OCI-LY1 (cell line): ENCODE measurements around the gene COL4A4.

Experiments
- H2AFZ ChIP-seq: fragments of 200-600 bp; sonication (generic), shearing (Covaris generic); 2 replicates; pipeline ENCODE4 v1.6.0; 2014; ENCODE audit warnings: antibody characterized with exemption, mild to moderate bottlenecking, low read length
- H3F3A ChIP-seq: fragments of 200-600 bp; sonication (generic), shearing (Covaris generic); 2 replicates; pipeline ENCODE4 v1.6.0; 2014; ENCODE audit warnings: mild to moderate bottlenecking, antibody characterized with exemption, low read length, moderate library complexity; ENCODE audit not compliant: insufficient read depth
- H3K27ac ChIP-seq: fragments of 200-600 bp; sonication (generic); 2 replicates; pipeline ENCODE4 v1.5.1; 2014; ENCODE audit warnings: low read length, mixed run types, mild to moderate bottlenecking, low read depth; ENCODE audit not compliant: poor library complexity, severe bottlenecking
- H3K27me3 ChIP-seq: fragments of 200-600 bp; sonication (generic); 2 replicates; pipeline ENCODE4 v1.6.0; 2014; ENCODE audit warnings: antibody characterized with exemption, mild to moderate bottlenecking, low read length, moderate library complexity; ENCODE audit not compliant: insufficient read depth
- H3K36me3 ChIP-seq: fragments of 200-600 bp; sonication (generic); 2 replicates; pipeline ENCODE4 v1.6.1; 2014; ENCODE audit warnings: mild to moderate bottlenecking, antibody characterized with exemption, low read length, moderate library complexity, mixed read lengths; ENCODE audit not compliant: insufficient read depth
- H3K4me1 ChIP-seq: fragments of 200-600 bp; sonication (generic); 2 replicates; pipeline ENCODE4 v1.5.1; 2014; ENCODE audit warnings: mild to moderate bottlenecking, low read length, moderate library complexity; ENCODE audit not compliant: insufficient read depth, severe bottlenecking
- H3K4me2 ChIP-seq: fragments of 200-600 bp; sonication (generic), shearing (Covaris generic); 2 replicates; pipeline ENCODE4 v1.6.1; 2014; ENCODE audit warnings: low read length
- H3K4me3 ChIP-seq: fragments of 200-600 bp; sonication (generic); 2 replicates; pipeline ENCODE4 v1.5.1; 2014; ENCODE audit warnings: low read length, low read depth, mild to moderate bottlenecking, mixed read lengths; ENCODE audit not compliant: poor library complexity, severe bottlenecking
- H3K79me2 ChIP-seq: fragments of 200-600 bp; shearing (Covaris generic); 2 replicates; pipeline ENCODE4 v1.6.1; 2016; ENCODE audit warnings: mixed run types, low read length, mixed read lengths; ENCODE audit not compliant: insufficient read depth
- H3K9ac ChIP-seq: fragments of 200-600 bp; sonication (generic), shearing (Covaris generic); 2 replicates; pipeline ENCODE4 v1.6.1; 2014; ENCODE audit warnings: mild to moderate bottlenecking, low read length, mixed read lengths
- H3K9me2 ChIP-seq: fragments of 200-600 bp; sonication (generic), shearing (Covaris generic); 2 replicates; pipeline ENCODE4 v1.6.1; 2014; ENCODE audit warnings: low read depth, mild to moderate bottlenecking, low read length, mixed read lengths
- H3K9me3 ChIP-seq: fragments of 200-600 bp; shearing (Covaris generic); 2 replicates; pipeline ENCODE4 v1.6.1; 2014; ENCODE audit warnings: low read length, mixed read lengths
- H4K20me1 ChIP-seq: fragments of 200-600 bp; sonication (generic), shearing (Covaris generic); 2 replicates; pipeline ENCODE4 v1.6.0; 2016; ENCODE audit warnings: mild to moderate bottlenecking, low read length; ENCODE audit not compliant: insufficient read depth
- CTCF ChIP-seq: fragments of 200-600 bp; sonication (generic), shearing (Covaris generic); IDR thresholded peaks from 2 replicates; pipeline ENCODE4 v1.5.1; 2017; ENCODE audit warnings: mild to moderate bottlenecking, antibody characterized with exemption, low read length, moderate library complexity, mixed read lengths
- EZH2 ChIP-seq: fragments of 200-600 bp; sonication (generic), shearing (Covaris generic); IDR thresholded peaks from 2 replicates; pipeline ENCODE4 v1.8.0; 2017; ENCODE audit warnings: borderline replicate concordance, mixed run types, mild to moderate bottlenecking, antibody characterized with exemption, low read length, moderate library complexity, mixed read lengths

COL4A4 gene

GRCh38 chr2:227130636-227131035 is 33.4 kb downstream of the COL4A4 start:
- Histone ChIP-seq H3K9me3 (no peaks in the 10 kb centered on the region), H3F3A (no peaks in the 10 kb centered on the region), H4K20me1 (no peaks in the 10 kb centered on the region), H3K36me3 (no peaks in the 10 kb centered on the region; the same call in 1 of the 2 replicates), H2AFZ (no peak overlapping the region), H3K79me2 (no peaks in the 10 kb centered on the region), H3K27me3 (no peaks in the 10 kb centered on the region), H3K9me2 (no peaks in the 10 kb centered on the region), H3K4me2 (no peak overlapping the region), H3K9ac (no peak overlapping the region), H3K4me3 (no peak overlapping the region), H3K4me1 (peaks cover 7% of the 10 kb centered on the region), H3K27ac (no peak overlapping the region)
- no peak for TF ChIP-seq EZH2
- no peak for TF ChIP-seq CTCF

DNA sequence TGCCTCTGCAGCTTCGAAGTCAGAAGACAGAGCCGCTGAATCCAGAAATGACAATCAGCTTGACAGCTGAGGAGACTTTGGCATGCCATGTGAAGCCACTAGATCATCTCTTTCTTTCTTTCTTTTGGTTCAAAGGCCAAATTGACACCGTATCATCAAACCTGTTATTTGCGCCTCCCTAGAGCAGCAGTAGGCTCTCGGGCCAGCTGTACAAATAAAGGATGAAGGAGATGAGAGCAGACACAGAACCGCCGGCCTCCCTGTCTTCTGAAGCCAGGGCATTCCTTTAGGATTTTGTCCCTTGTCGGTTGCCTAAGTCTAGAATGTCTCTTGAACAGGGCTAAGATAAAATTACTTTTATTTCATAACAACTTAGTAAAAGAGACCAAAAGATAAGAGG is 36.8 kb downstream of the COL4A4 start:
- Histone ChIP-seq H3K79me2 (no peaks in the 10 kb centered on the region), H3K9ac (no peak overlapping the region), H3K27ac (no peak overlapping the region), H3K9me3 (no peaks in the 10 kb centered on the region), H3K36me3 (no peaks in the 10 kb centered on the region; the same call in 1 of the 2 replicates), H3K4me1 (no peaks in the 10 kb centered on the region), H3K4me2 (no peak overlapping the region), H3K27me3 (no peaks in the 10 kb centered on the region), H2AFZ (no peak overlapping the region), H3K4me3 (no peak overlapping the region), H3F3A (no peaks in the 10 kb centered on the region), H4K20me1 (no peaks in the 10 kb centered on the region), H3K9me2 (no peaks in the 10 kb centered on the region)
- TF ChIP-seq CTCF, result no peak
- no peak for TF ChIP-seq EZH2

DNA sequence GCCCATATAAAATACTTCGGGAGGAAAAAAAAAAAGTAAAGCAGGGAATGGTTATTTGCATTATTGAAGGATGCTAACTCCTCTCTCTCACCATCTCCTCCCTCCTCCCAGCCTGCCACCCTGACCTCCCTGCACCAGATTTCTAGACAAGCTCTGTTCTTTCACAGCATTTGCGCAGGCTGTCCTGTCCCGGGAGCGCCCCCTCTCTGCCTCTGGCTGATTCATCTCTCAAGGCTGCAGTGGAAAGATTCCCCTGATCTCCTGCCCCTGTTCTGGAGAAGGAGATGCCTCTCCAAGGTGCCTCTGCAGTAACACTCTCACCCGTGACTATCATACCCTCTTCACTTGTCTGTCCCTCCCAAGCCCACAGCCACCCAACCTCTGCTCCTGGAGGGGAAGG is 38.5 kb downstream of the COL4A4 start:
- H3K9me2 ChIP-seq, result no peaks in the 10 kb centered on the region

More for the DNA sequence above, 38.5 kb downstream of the COL4A4 start:
- no peaks in the 10 kb centered on the region for H3K9me3 ChIP-seq
- H3F3A ChIP-seq, result no peaks in the 10 kb centered on the region
- no peak overlapping the region for H3K27ac ChIP-seq
- H3K27me3 ChIP-seq, result no peaks in the 10 kb centered on the region
- TF ChIP-seq EZH2 (no peak), CTCF (no peak; the same call in 1 of the 2 replicates)
- H3K79me2 ChIP-seq, result no peaks in the 10 kb centered on the region
- H3K4me2 ChIP-seq, result no peak overlapping the region
- H3K4me3 ChIP-seq, result no peak overlapping the region
- H4K20me1 ChIP-seq, result no peaks in the 10 kb centered on the region
- H3K36me3 ChIP-seq, result peaks cover 4% of the 10 kb centered on the region; the same call in 1 of the 2 replicates
- no peaks in the 10 kb centered on the region for H3K4me1 ChIP-seq
- no peak overlapping the region for H3K9ac ChIP-seq
- no peak overlapping the region for H2AFZ ChIP-seq
